HEK293 (cell line): ENCODE measurements around the gene GPHA2.

Experiments used
- EGR2 ChIP-seq: fragments of 450-650 bp; formaldehyde crosslinking; IDR thresholded peaks from 2 replicates; pipeline ENCODE4 v1.5.1; 2016; ENCODE audit warnings: low read depth, missing biosample characterization, missing genetic modification characterization
- HOXD13 ChIP-seq: sonication (generic); formaldehyde crosslinking; IDR thresholded peaks from 2 replicates; pipeline ENCODE4 v1.8.0; 2022; ENCODE audit warnings: missing genetic modification reagents, borderline replicate concordance
- KLF10 ChIP-seq: fragments of 450-650 bp; IDR thresholded peaks from 2 replicates; pipeline ENCODE4 v1.5.1; 2018; ENCODE audit warnings: missing biosample characterization, mild to moderate bottlenecking, missing genetic modification characterization
- KLF9 ChIP-seq: fragments of 450-650 bp; formaldehyde crosslinking; IDR thresholded peaks from 2 replicates; pipeline ENCODE4 v1.5.1; 2016; ENCODE audit warnings: missing biosample characterization, missing genetic modification characterization, low read depth
- REPIN1 ChIP-seq: fragments of 450-650 bp; formaldehyde crosslinking; IDR thresholded peaks from 2 replicates; pipeline ENCODE4 v1.5.1; 2017; ENCODE audit warnings: missing biosample characterization, missing genetic modification characterization, low read depth
- SETDB1 ChIP-seq: IDR thresholded peaks from one replicate; pipeline ENCODE4 v1.6.1; 2017; ENCODE audit warnings: mild to moderate bottlenecking, low read length, moderate library complexity, mixed read lengths; ENCODE audit not compliant: insufficient read length
- SP2 ChIP-seq: fragments of 450-650 bp; formaldehyde crosslinking; IDR thresholded peaks from 2 replicates; pipeline ENCODE4 v1.5.1; 2016; ENCODE audit warnings: missing biosample characterization, missing genetic modification characterization
- TRIM28 ChIP-seq: IDR thresholded peaks from 2 replicates; pipeline ENCODE4 v1.6.1; 2011; ENCODE audit warnings: low read length, control low read depth, borderline replicate concordance
- TSHZ1 ChIP-seq: fragments of 450-650 bp; formaldehyde crosslinking; IDR thresholded peaks from 2 replicates; pipeline ENCODE4 v1.5.1; 2016; ENCODE audit warnings: missing biosample characterization, missing genetic modification characterization, borderline replicate concordance
- YY2 ChIP-seq: fragments of 450-650 bp; formaldehyde crosslinking; IDR thresholded peaks from 2 replicates; pipeline ENCODE4 v1.5.1; 2016; ENCODE audit warnings: missing biosample characterization, missing genetic modification characterization
- ZBTB10 ChIP-seq: fragments of 450-650 bp; formaldehyde crosslinking; IDR thresholded peaks from 2 replicates; pipeline ENCODE4 v1.5.1; 2016; ENCODE audit warnings: missing biosample characterization, missing genetic modification characterization
- ZBTB48 ChIP-seq: fragments of 450-650 bp; formaldehyde crosslinking; IDR thresholded peaks from 2 replicates; pipeline ENCODE4 v1.5.1; 2016; ENCODE audit warnings: missing biosample characterization, missing genetic modification characterization
- ZBTB8A ChIP-seq: fragments of 450-650 bp; formaldehyde crosslinking; IDR thresholded peaks from 2 replicates; pipeline ENCODE4 v1.5.1; 2016; ENCODE audit warnings: missing biosample characterization, missing genetic modification characterization
- ZFP3 ChIP-seq: fragments of 450-650 bp; formaldehyde crosslinking; IDR thresholded peaks from 2 replicates; pipeline ENCODE4 v1.5.1; 2016; ENCODE audit warnings: low read depth, missing biosample characterization, missing genetic modification characterization
- ZIC2 ChIP-seq: fragments of 450-650 bp; formaldehyde crosslinking; IDR thresholded peaks from 2 replicates; pipeline ENCODE4 v1.5.1; 2016; ENCODE audit warnings: missing biosample characterization, missing genetic modification characterization
- ZNF121 ChIP-seq: fragments of 450-650 bp; formaldehyde crosslinking; IDR thresholded peaks from 2 replicates; pipeline ENCODE4 v1.5.1; 2016; ENCODE audit warnings: missing biosample characterization, missing genetic modification characterization
- ZNF133 ChIP-seq: fragments of 450-650 bp; formaldehyde crosslinking; IDR thresholded peaks from 2 replicates; pipeline ENCODE4 v1.5.1; 2016; ENCODE audit warnings: missing biosample characterization, missing genetic modification characterization
- ZNF157 ChIP-seq: fragments of 450-650 bp; formaldehyde crosslinking; IDR thresholded peaks from 2 replicates; pipeline ENCODE4 v1.5.1; 2016; ENCODE audit warnings: missing biosample characterization, missing genetic modification characterization
- ZNF202 ChIP-seq: fragments of 450-650 bp; formaldehyde crosslinking; IDR thresholded peaks from 2 replicates; pipeline ENCODE4 v1.5.1; 2016; ENCODE audit warnings: missing biosample characterization, missing genetic modification characterization, borderline replicate concordance
- ZNF223 ChIP-seq: fragments of 450-650 bp; formaldehyde crosslinking; IDR thresholded peaks from 2 replicates; pipeline ENCODE4 v1.5.1; 2016; ENCODE audit warnings: missing biosample characterization, missing genetic modification characterization
- ZNF341 ChIP-seq: fragments of 450-650 bp; formaldehyde crosslinking; IDR thresholded peaks from 2 replicates; pipeline ENCODE4; 2016; ENCODE audit warnings: low read depth, missing biosample characterization, missing genetic modification characterization
- ZNF600 ChIP-seq: fragments of 450-650 bp; formaldehyde crosslinking; IDR thresholded peaks from 2 replicates; pipeline ENCODE4 v1.5.1; 2016; ENCODE audit warnings: missing biosample characterization, missing genetic modification characterization
- ZNF621 ChIP-seq: fragments of 450-650 bp; formaldehyde crosslinking; IDR thresholded peaks from 2 replicates; pipeline ENCODE4 v1.5.1; 2017; ENCODE audit warnings: missing biosample characterization, missing genetic modification characterization
- ZNF623 ChIP-seq: fragments of 450-650 bp; formaldehyde crosslinking; IDR thresholded peaks from 2 replicates; pipeline ENCODE4 v1.5.1; 2016; ENCODE audit warnings: missing biosample characterization, missing genetic modification characterization
- ZNF654 ChIP-seq: fragments of 450-650 bp; formaldehyde crosslinking; IDR thresholded peaks from 2 replicates; pipeline ENCODE4 v1.5.1; 2016; ENCODE audit warnings: low read depth, missing biosample characterization, missing genetic modification characterization
- ZNF701 ChIP-seq: fragments of 450-650 bp; formaldehyde crosslinking; IDR thresholded peaks from 2 replicates; pipeline ENCODE4 v1.5.1; 2016; ENCODE audit warnings: missing biosample characterization, missing genetic modification characterization
- ZNF707 ChIP-seq: fragments of 450-650 bp; formaldehyde crosslinking; IDR thresholded peaks from 2 replicates; pipeline ENCODE4 v1.5.1; 2016; ENCODE audit warnings: missing biosample characterization, missing genetic modification characterization
- ZNF785 ChIP-seq: fragments of 450-650 bp; formaldehyde crosslinking; IDR thresholded peaks from 2 replicates; pipeline ENCODE4 v1.5.1; 2016; ENCODE audit warnings: missing biosample characterization, missing genetic modification characterization
- ZSCAN16 ChIP-seq: fragments of 450-650 bp; formaldehyde crosslinking; IDR thresholded peaks from 2 replicates; pipeline ENCODE4 v1.5.1; 2016; ENCODE audit warnings: missing biosample characterization, missing genetic modification characterization
- TF ChIP-seq, protein P1 (sequence below): fragments of 450-650 bp; formaldehyde crosslinking; IDR thresholded peaks from 2 replicates; pipeline ENCODE4 v1.5.1; 2017; ENCODE audit warnings: missing biosample characterization, missing genetic modification characterization
- TF ChIP-seq, protein P2 (sequence below): fragments of 450-650 bp; formaldehyde crosslinking; IDR thresholded peaks from 2 replicates; pipeline ENCODE4 v1.5.1; 2016; ENCODE audit warnings: missing biosample characterization, missing genetic modification characterization
- TF ChIP-seq, protein P3 (sequence below): fragments of 450-650 bp; formaldehyde crosslinking; IDR thresholded peaks from 2 replicates; pipeline ENCODE4 v1.5.1; 2016; ENCODE audit warnings: missing biosample characterization, missing genetic modification characterization

Gene GPHA2

GRCh38 chr11:64888729-64889511 lies 46.8 kb downstream of the GPHA2 start (continued):
- no peak for TF ChIP-seq KLF10 (tag by site-specific recombination)
- no peak for TF ChIP-seq ZNF202 (tag by site-specific recombination)
- no peak for TF ChIP-seq ZFP3 (tag by site-specific recombination)
- peak; percentile 37; the same call in 1 of the 2 replicates for TF ChIP-seq ZNF600 (tag by site-specific recombination)
- TF ChIP-seq SP2 (tag by site-specific recombination) = no peak
- no peak for TF ChIP-seq ZNF785 (tag by site-specific recombination)
- TF ChIP-seq, protein P1, sequence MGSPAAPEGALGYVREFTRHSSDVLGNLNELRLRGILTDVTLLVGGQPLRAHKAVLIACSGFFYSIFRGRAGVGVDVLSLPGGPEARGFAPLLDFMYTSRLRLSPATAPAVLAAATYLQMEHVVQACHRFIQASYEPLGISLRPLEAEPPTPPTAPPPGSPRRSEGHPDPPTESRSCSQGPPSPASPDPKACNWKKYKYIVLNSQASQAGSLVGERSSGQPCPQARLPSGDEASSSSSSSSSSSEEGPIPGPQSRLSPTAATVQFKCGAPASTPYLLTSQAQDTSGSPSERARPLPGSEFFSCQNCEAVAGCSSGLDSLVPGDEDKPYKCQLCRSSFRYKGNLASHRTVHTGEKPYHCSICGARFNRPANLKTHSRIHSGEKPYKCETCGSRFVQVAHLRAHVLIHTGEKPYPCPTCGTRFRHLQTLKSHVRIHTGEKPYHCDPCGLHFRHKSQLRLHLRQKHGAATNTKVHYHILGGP (tag by site-specific recombination) = no peak
- peak; percentile 82 for TF ChIP-seq EGR2 (tag by site-specific recombination)
- no peak for TF ChIP-seq SETDB1
- TF ChIP-seq, protein P2, sequence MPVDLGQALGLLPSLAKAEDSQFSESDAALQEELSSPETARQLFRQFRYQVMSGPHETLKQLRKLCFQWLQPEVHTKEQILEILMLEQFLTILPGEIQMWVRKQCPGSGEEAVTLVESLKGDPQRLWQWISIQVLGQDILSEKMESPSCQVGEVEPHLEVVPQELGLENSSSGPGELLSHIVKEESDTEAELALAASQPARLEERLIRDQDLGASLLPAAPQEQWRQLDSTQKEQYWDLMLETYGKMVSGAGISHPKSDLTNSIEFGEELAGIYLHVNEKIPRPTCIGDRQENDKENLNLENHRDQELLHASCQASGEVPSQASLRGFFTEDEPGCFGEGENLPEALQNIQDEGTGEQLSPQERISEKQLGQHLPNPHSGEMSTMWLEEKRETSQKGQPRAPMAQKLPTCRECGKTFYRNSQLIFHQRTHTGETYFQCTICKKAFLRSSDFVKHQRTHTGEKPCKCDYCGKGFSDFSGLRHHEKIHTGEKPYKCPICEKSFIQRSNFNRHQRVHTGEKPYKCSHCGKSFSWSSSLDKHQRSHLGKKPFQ (tag by site-specific recombination) = no peak
- TF ChIP-seq KLF9 (tag by site-specific recombination) = no peak
- TF ChIP-seq ZNF623 = no peak
- no peak for TF ChIP-seq TSHZ1 (tag by site-specific recombination)
- no peak for TF ChIP-seq ZNF701 (tag by site-specific recombination)
- peak; percentile 78 for TF ChIP-seq ZIC2 (tag by site-specific recombination)
- TF ChIP-seq, protein P3, sequence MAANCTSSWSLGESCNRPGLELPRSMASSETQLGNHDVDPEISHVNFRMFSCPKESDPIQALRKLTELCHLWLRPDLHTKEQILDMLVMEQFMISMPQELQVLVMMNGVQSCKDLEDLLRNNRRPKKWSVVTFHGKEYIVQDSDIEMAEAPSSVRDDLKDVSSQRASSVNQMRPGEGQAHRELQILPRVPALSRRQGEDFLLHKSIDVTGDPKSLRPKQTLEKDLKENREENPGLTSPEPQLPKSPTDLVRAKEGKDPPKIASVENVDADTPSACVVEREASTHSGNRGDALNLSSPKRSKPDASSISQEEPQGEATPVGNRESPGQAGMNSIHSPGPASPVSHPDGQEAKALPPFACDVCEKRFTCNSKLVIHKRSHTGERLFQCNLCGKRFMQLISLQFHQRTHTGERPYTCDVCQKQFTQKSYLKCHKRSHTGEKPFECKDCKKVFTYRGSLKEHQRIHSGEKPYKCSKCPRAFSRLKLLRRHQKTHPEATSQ (tag by site-specific recombination) = no peak
- no peak for TF ChIP-seq ZNF157
- TF ChIP-seq ZNF654 = no peak
- no peak for TF ChIP-seq TRIM28
- no peak for TF ChIP-seq ZNF707
- no peak for TF ChIP-seq ZNF621 (tag by site-specific recombination)
- no peak for TF ChIP-seq ZNF341 (tag by site-specific recombination)
- no peak for TF ChIP-seq ZNF133
- no peak for TF ChIP-seq REPIN1 (tag by site-specific recombination)
- no peak for TF ChIP-seq ZSCAN16 (tag by site-specific recombination)
- TF ChIP-seq ZBTB10 = no peak
- TF ChIP-seq ZBTB8A (tag by site-specific recombination) = no peak
- no peak for TF ChIP-seq ZNF223 (tag by site-specific recombination)
- TF ChIP-seq YY2 (tag by site-specific recombination) = no peak
- no peak for TF ChIP-seq ZNF121 (tag by site-specific recombination)
- TF ChIP-seq ZBTB48 = peak; percentile 76
- no peak for TF ChIP-seq HOXD13 (CRISPR knock-in tag)
